Muscle layer of duodenum (tissue), 2 donors: ENCODE data around the gene OOSP1.
"Not testable (repeated sequence)": the region's sequence is repeated elsewhere in the genome, so short reads cannot be mapped to it uniquely, and the experiment has no call there.

Experiments
- H3K27ac ChIP-seq: one replicate; pipeline ENCODE4 v1.7.0; 2013; ENCODE audit warnings: mild to moderate bottlenecking, low read length
- H3K27me3 ChIP-seq: one replicate; pipeline ENCODE4 v1.7.0; 2013; ENCODE audit warnings: low read depth, mild to moderate bottlenecking, control low read depth, low read length
- H3K36me3 ChIP-seq, 2 donors: one replicate each; pipeline ENCODE4 v1.7.0; 2013; ENCODE audit warnings: low read length in 2 of 2, control low read depth in 1 of 2, mild to moderate bottlenecking in 1 of 2; ENCODE audit not compliant: insufficient read depth in 2 of 2, control insufficient read depth in 1 of 2
- H3K4me1 ChIP-seq, 2 donors: one replicate each; pipeline ENCODE4 v1.7.0; 2013; ENCODE audit warnings: low read length in 2 of 2, mild to moderate bottlenecking in 2 of 2, control low read depth in 1 of 2, moderate library complexity in 1 of 2; ENCODE audit not compliant: insufficient read depth in 2 of 2, control insufficient read depth in 1 of 2
- H3K4me3 ChIP-seq, 2 donors: one replicate each; pipeline ENCODE4 v1.7.0; 2013; ENCODE audit warnings: low read length in 2 of 2, low read depth in 1 of 2, mild to moderate bottlenecking in 1 of 2
- H3K9me3 ChIP-seq, 2 donors: one replicate each; pipeline ENCODE4 v1.7.0; 2013; ENCODE audit warnings: low read length in 2 of 2, control low read depth in 1 of 2, mild to moderate bottlenecking in 1 of 2; ENCODE audit not compliant: control insufficient read depth in 1 of 2
- donor health status: healthy.

OOSP1 gene

GRCh38 chr11:59938132-59938531 is at the start of gene OOSP1:
Gene OOSP1, plus strand, starts transcription at chr11:59938432. Its CDS starts 23 bp downstream, at chr11:59938455.
- Histone ChIP-seq H3K27me3 (no peaks in the 10 kb centered on the region), H3K36me3 (no peaks in the 10 kb centered on the region)

GRCh38 chr11:59891781-59892181 is 46.5 kb upstream of the OOSP1 start:
- H3K4me3 ChIP-seq = no peak overlapping the region
- H3K4me1 ChIP-seq = no peaks in the 10 kb centered on the region
- peaks cover 0 to 13% of the 10 kb centered on the region in 2 donors for H3K9me3 ChIP-seq
- no peaks in the 10 kb centered on the region for H3K27me3 ChIP-seq
- H3K36me3 ChIP-seq = no peaks in the 10 kb centered on the region
- no peak overlapping the region for H3K27ac ChIP-seq

More at GRCh38 chr11:59938132-59938531, at the start of gene OOSP1:
- Histone ChIP-seq H3K4me3 (no peak within 1 kb of the TSS), H3K9me3 (no peaks in the 10 kb centered on the region), H3K27ac (no peak within 1 kb of the TSS), H3K4me1 (no peaks in the 10 kb centered on the region)

GRCh38 chr11:59894616-59895015 is 43.6 kb upstream of the OOSP1 start:
- no peaks in the 10 kb centered on the region for H3K4me1 ChIP-seq
- no peaks in the 10 kb centered on the region for H3K27me3 ChIP-seq
- H3K9me3 ChIP-seq = peaks cover 0 to 9% of the 10 kb centered on the region in 2 donors
- no peak overlapping the region for H3K27ac ChIP-seq
- no peaks in the 10 kb centered on the region for H3K36me3 ChIP-seq
- H3K4me3 ChIP-seq = no peak overlapping the region

- Histone ChIP-seq H3K36me3 (no peaks in the 10 kb centered on the region), H3K4me3 (no peak overlapping the region), H3K9me3 (no peaks in the 10 kb centered on the region), H3K27me3 (no peaks in the 10 kb centered on the region), H3K4me1 (no peaks in the 10 kb centered on the region), H3K27ac (no peak overlapping the region)
Observed at GRCh38 chr11:59898046-59898445, 40.2 kb upstream of the OOSP1 start.

GRCh38 chr11:59898650-59899049 is 39.6 kb upstream of the OOSP1 start:
- H3K9me3 ChIP-seq = no peaks in the 10 kb centered on the region
- H3K4me1 ChIP-seq = no peaks in the 10 kb centered on the region
- H3K27me3 ChIP-seq = no peaks in the 10 kb centered on the region
- no peak overlapping the region for H3K4me3 ChIP-seq
- H3K27ac ChIP-seq = no peak overlapping the region
- no peaks in the 10 kb centered on the region for H3K36me3 ChIP-seq

GRCh38 chr11:59899532-59899931 is 38.7 kb upstream of the OOSP1 start:
- Histone ChIP-seq H3K27me3 (no peaks in the 10 kb centered on the region), H3K36me3 (no peaks in the 10 kb centered on the region), H3K27ac (no peak overlapping the region), H3K4me3 (no peak overlapping the region), H3K4me1 (no peaks in the 10 kb centered on the region), H3K9me3 (no peaks in the 10 kb centered on the region)

- Histone ChIP-seq H3K27me3 (no peaks in the 10 kb centered on the region), H3K4me3 (no peak overlapping the region), H3K4me1 (no peaks in the 10 kb centered on the region), H3K27ac (no peak overlapping the region), H3K9me3 (no peaks in the 10 kb centered on the region), H3K36me3 (no peaks in the 10 kb centered on the region)
Observed at GRCh38 chr11:59900366-59901126, 37.7 kb upstream of the OOSP1 start.

- H3K9me3 ChIP-seq = no peaks in the 10 kb centered on the region
- H3K4me1 ChIP-seq = no peaks in the 10 kb centered on the region
- no peak overlapping the region for H3K27ac ChIP-seq
- H3K36me3 ChIP-seq = no peaks in the 10 kb centered on the region
- H3K4me3 ChIP-seq = no peak overlapping the region
- no peaks in the 10 kb centered on the region for H3K27me3 ChIP-seq
Observed at GRCh38 chr11:59901306-59901705, 36.9 kb upstream of the OOSP1 start.

GRCh38 chr11:59903569-59903968 is 34.7 kb upstream of the OOSP1 start:
- H3K9me3 ChIP-seq, H3K4me3 ChIP-seq, H3K36me3 ChIP-seq, H3K27ac ChIP-seq, H3K27me3 ChIP-seq, H3K4me1 ChIP-seq: not testable (repeated sequence)

- H3K9me3 ChIP-seq = peaks cover 10 to 22% of the 10 kb centered on the region in 2 donors
- no peak overlapping the region for H3K27ac ChIP-seq
- H3K36me3 ChIP-seq = no peaks in the 10 kb centered on the region
- H3K4me1 ChIP-seq = no peaks in the 10 kb centered on the region
- H3K4me3 ChIP-seq = no peak overlapping the region
- H3K27me3 ChIP-seq = no peaks in the 10 kb centered on the region
Observed at GRCh38 chr11:59918480-59918879, 19.8 kb upstream of the OOSP1 start.

- Histone ChIP-seq H3K36me3 (no peaks in the 10 kb centered on the region), H3K4me1 (no peaks in the 10 kb centered on the region)
Observed at GRCh38 chr11:59918987-59919589, 19.1 kb upstream of the OOSP1 start.

More at GRCh38 chr11:59918987-59919589, 19.1 kb upstream of the OOSP1 start:
- H3K4me3 ChIP-seq = no peak overlapping the region
- no peak overlapping the region for H3K27ac ChIP-seq
- no peaks in the 10 kb centered on the region for H3K27me3 ChIP-seq
- peaks cover 14 to 28% of the 10 kb centered on the region in 2 donors for H3K9me3 ChIP-seq
